Smooth muscle cell (in vitro differentiated cells): ENCODE data around the gene KRTDAP. TPM values are rescaled to one million over a fixed set of nuclear protein-coding genes. Genes with fewer than 3 reads are reported as not detected.

Experiments used
- DNase-seq: peaks from one replicate; lab custom pipeline; 2025; ENCODE audit not compliant: unreplicated experiment; lab: John Stamatoyannopoulos, UW
- H2AFZ ChIP-seq: fragments of 200-600 bp; sonication (generic); 2 replicates; pipeline ENCODE4 v1.6.0; 2016; ENCODE audit warnings: antibody characterized with exemption, low read depth, mild to moderate bottlenecking
- H3F3A ChIP-seq: fragments of 200-600 bp; sonication (generic); 2 replicates; pipeline ENCODE4 v1.6.0; 2017; ENCODE audit warnings: antibody characterized with exemption, low read depth
- H3K27ac ChIP-seq: fragments of 200-600 bp; sonication (generic); 2 replicates; pipeline ENCODE4 v1.5.1; 2016; ENCODE audit warnings: low read depth, mild to moderate bottlenecking
- H3K27me3 ChIP-seq: fragments of 200-600 bp; sonication (generic); 2 replicates; pipeline ENCODE4 v1.6.1; 2016; ENCODE audit warnings: low read depth, mild to moderate bottlenecking
- H3K36me3 ChIP-seq: fragments of 200-600 bp; sonication (generic); 2 replicates; pipeline ENCODE4 v1.5.1; 2016; ENCODE audit warnings: low read depth
- H3K4me1 ChIP-seq: fragments of 200-600 bp; sonication (generic); 2 replicates; pipeline ENCODE4 v1.5.1; 2016; ENCODE audit warnings: low read depth
- H3K4me2 ChIP-seq: fragments of 200-600 bp; sonication (generic); 2 replicates; pipeline ENCODE4 v1.6.0; 2016; ENCODE audit warnings: mild to moderate bottlenecking
- H3K4me3 ChIP-seq: fragments of 200-600 bp; sonication (generic); 2 replicates; pipeline ENCODE4 v1.5.1; 2016; ENCODE audit warnings: mild to moderate bottlenecking
- H3K79me2 ChIP-seq: fragments of 200-600 bp; sonication (generic); 2 replicates; pipeline ENCODE4 v1.6.0; 2016; ENCODE audit warnings: low read depth, mild to moderate bottlenecking
- H3K9ac ChIP-seq: fragments of 200-600 bp; sonication (generic); 2 replicates; pipeline ENCODE4 v1.6.0; 2016; ENCODE audit warnings: low read depth
- H3K9me3 ChIP-seq: fragments of 200-600 bp; sonication (generic); replicated peaks from 2 replicates; pipeline ENCODE4 v1.5.1; 2016; ENCODE audit warnings: low read depth
- H4K20me1 ChIP-seq: fragments of 200-600 bp; sonication (generic); 2 replicates; pipeline ENCODE4 v1.6.0; 2016; ENCODE audit warnings: low read depth
- CTCF ChIP-seq: fragments of 200-600 bp; sonication (generic); IDR thresholded peaks from 2 replicates; pipeline ENCODE4 v1.5.1; 2017; ENCODE audit warnings: borderline replicate concordance, mild to moderate bottlenecking, antibody characterized with exemption; ENCODE audit not compliant: insufficient read depth, poor library complexity, severe bottlenecking
- WGBS: methylation state at CpG from one replicate; pipeline ENCODE4 v1.1.7; 2016; ENCODE audit warnings: low lambda C conversion rate; 5-methylcytosine and 5-hydroxymethylcytosine counted together
- polyA plus RNA-seq: library from polyadenylated mRNA; unstranded; fragments of >200 nt; fragmentation: Nextera tagmentation; extraction: Ambion mirVana; gene quantifications from 2 replicates; pipeline ENCODE4 v1.2.1, GENCODE V29; 2016
- total RNA-seq: library from RNA; depleted of rRNA; stranded (reverse); fragments of >200 nt; gene quantifications from 2 replicates; pipeline ENCODE4 v1.2.3, GENCODE V29; 2014

The KRTDAP gene
- total and polyA plus RNA-seq, 2 experiments from 2014 or later = 68.3 to 298 TPM

GRCh38 chr19:35445826-35446593, 44.3 kb downstream of the KRTDAP start:
- no peak overlapping the region for H3K9ac ChIP-seq
- H4K20me1 ChIP-seq = no peaks in the 10 kb centered on the region
- no peak overlapping the region for H2AFZ ChIP-seq
- no peaks in the 10 kb centered on the region for H3K36me3 ChIP-seq
- H3K4me1 ChIP-seq = no peaks in the 10 kb centered on the region
- H3K79me2 ChIP-seq = no peaks in the 10 kb centered on the region
- no peaks in the 10 kb centered on the region for H3F3A ChIP-seq
- 88% methylated on average over 21 of the region's 21 CpGs for WGBS
- no peaks in the 10 kb centered on the region for H3K9me3 ChIP-seq
- H3K27ac ChIP-seq = no peak overlapping the region
- H3K4me2 ChIP-seq = no peak overlapping the region
- TF ChIP-seq CTCF = no peak
- no peak for DNase-seq
- no peaks in the 10 kb centered on the region for H3K27me3 ChIP-seq
- no peak overlapping the region for H3K4me3 ChIP-seq

GRCh38 chr19:35444735-35445134, 45.5 kb downstream of the KRTDAP start:
- no peaks in the 10 kb centered on the region for H4K20me1 ChIP-seq
- no peak overlapping the region for H2AFZ ChIP-seq
- H3K27ac ChIP-seq = no peak overlapping the region
- H3K4me3 ChIP-seq = no peak overlapping the region
- H3K9me3 ChIP-seq = no peaks in the 10 kb centered on the region
- no peak for DNase-seq
- H3K9ac ChIP-seq = no peak overlapping the region
- H3F3A ChIP-seq = no peaks in the 10 kb centered on the region
- no peaks in the 10 kb centered on the region for H3K36me3 ChIP-seq
- TF ChIP-seq CTCF = no peak
- WGBS = 62% methylated on average over 1 of the region's 1 CpG
- no peak overlapping the region for H3K4me2 ChIP-seq
- no peaks in the 10 kb centered on the region for H3K79me2 ChIP-seq
- H3K4me1 ChIP-seq = no peaks in the 10 kb centered on the region
- no peaks in the 10 kb centered on the region for H3K27me3 ChIP-seq

- Histone ChIP-seq H2AFZ (no peak overlapping the region), H3K4me3 (no peak overlapping the region), H3K27me3 (no peaks in the 10 kb centered on the region), H3K79me2 (no peaks in the 10 kb centered on the region), H3K4me1 (no peaks in the 10 kb centered on the region), H3K9me3 (no peaks in the 10 kb centered on the region), H3K9ac (no peak overlapping the region), H3K4me2 (no peak overlapping the region), H3F3A (no peaks in the 10 kb centered on the region), H3K27ac (no peak overlapping the region), H3K36me3 (no peaks in the 10 kb centered on the region), H4K20me1 (no peaks in the 10 kb centered on the region)
- no peak for DNase-seq
- 83% methylated on average over 7 of the region's 7 CpGs for WGBS
- TF ChIP-seq CTCF = no peak
Observed at GRCh38 chr19:35442091-35442490, 48.2 kb downstream of the KRTDAP start.

GRCh38 chr19:35439921-35440320, 50.3 kb downstream of the KRTDAP start:
- DNase-seq = no peak
- Histone ChIP-seq H3K4me2 (no peak overlapping the region), H3K36me3 (no peaks in the 10 kb centered on the region), H3K27me3 (no peaks in the 10 kb centered on the region), H2AFZ (no peak overlapping the region), H3K79me2 (no peaks in the 10 kb centered on the region), H4K20me1 (no peaks in the 10 kb centered on the region), H3K9ac (no peak overlapping the region), H3K4me1 (peaks cover 7% of the 10 kb centered on the region), H3K27ac (no peak overlapping the region), H3K4me3 (no peak overlapping the region), H3F3A (peaks cover 6% of the 10 kb centered on the region), H3K9me3 (no peaks in the 10 kb centered on the region)
- 90% methylated on average over 6 of the region's 6 CpGs for WGBS
- TF ChIP-seq CTCF = no peak
